NCI-H774 (cell line): ENCODE data around the gene RPS6KA2.

ENCODE experiments used
- DNase-seq: peaks from one replicate; lab custom pipeline; 2025; lab: John Stamatoyannopoulos, UW

RPS6KA2 gene

DNA sequence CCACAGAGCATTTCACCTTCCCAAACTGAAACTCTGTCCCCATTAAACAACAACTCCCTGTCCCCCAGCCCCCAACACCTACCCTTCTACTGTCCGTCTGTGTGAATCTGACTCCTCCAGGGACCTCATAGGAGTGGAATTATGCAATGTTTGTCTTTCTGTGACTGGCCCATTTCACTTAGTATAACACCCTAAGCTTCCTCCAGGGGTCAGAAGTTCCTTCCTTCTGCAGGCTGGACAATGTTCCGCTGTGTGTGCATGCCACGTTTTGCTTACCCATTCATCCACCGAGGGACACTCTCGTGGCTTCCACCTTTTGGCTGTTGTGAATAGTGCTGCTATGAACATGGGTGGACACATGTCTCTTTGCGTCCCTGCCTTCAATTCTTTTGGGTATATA lies 206.7 kb downstream of the RPS6KA2 start:
- DNase-seq, result no peak

GRCh38 chr6:166419717-166420116 lies 207.3 kb downstream of the RPS6KA2 start:
- no peak for DNase-seq

DNA sequence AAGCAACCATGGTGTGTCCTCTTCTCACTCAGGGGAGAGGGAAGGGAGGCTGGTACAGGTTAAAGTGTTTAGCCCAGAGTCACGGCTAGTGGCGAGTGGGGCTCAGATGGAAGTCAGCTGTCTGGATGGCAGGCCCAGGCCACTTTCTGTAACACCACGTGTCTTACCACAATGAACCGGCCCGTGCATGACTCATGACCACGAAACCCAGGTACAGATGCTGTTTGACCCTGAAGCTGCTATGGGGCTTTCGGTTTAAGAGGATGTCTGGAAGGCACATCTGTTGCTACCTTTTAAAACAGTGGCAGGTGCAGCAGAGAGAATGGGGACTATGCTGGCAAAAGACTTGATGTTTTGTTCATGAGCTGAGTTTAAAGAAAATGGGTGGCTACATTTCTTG lies 207.8 kb downstream of the RPS6KA2 start:
- no peak for DNase-seq

DNA sequence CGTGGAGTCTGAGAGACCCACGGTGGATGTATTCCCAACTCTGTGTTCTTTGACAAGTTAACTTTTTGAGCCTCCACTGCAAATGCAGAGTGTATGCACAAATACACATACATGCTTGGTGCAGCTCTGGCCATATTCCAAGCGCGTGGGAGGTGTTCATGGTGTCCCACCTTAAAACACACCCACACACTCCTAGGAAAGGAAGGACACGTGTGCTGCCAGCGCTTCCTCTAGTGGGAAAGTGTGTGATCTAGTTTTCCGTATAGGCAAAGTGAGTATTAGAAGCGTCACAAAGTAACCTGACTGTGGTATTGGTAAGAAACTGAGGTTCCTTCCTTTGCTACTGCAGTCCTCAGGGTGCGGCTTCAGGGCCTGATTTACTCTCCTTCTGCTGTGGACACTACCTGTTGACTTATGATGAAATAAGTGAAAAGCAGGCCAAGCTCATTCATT lies 208.3 kb downstream of the RPS6KA2 start:
- no peak for DNase-seq

DNA sequence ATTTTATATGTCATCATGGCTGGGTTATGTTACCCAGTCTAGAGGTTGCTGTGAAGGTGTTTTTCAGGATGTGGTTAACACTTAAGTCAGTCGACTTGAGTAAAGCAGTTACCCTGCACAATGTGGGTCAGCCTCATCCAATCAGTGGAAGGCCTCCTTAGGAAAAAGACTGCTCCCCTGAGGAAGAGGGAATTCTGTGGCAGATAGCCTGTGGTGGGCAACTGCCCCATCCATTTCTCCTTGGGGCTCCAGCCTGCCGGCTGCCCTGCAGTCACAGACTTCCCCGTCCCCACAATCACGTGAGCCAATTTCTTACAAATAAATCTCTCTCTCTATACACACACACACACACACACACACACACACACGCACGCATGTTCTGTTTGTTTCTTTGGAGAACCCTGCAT lies 209.8 kb downstream of the RPS6KA2 start:
- no peak for DNase-seq

DNA sequence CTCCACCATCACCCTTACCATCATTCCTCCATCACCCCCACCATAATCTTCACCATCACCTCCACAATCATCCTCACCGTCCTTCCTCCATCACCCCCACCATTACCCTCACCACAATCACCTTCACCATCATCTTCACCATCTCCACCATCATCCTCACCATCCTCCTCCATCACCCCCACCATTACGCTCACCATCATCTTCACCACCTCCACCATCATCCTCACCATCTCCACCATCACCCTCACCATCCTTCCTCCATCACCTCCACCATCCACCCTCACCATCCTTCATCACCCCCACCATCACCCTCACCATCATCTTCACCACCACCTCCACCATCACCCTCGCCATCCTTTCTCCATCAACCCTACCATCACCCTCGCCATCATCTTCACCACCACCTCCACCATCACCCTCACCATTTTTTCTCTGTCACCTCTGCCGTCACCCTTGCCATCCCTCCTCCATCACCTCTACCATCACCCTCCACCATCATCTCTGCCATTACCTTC lies 211.2 kb downstream of the RPS6KA2 start:
- DNase-seq, result no peak

DNA sequence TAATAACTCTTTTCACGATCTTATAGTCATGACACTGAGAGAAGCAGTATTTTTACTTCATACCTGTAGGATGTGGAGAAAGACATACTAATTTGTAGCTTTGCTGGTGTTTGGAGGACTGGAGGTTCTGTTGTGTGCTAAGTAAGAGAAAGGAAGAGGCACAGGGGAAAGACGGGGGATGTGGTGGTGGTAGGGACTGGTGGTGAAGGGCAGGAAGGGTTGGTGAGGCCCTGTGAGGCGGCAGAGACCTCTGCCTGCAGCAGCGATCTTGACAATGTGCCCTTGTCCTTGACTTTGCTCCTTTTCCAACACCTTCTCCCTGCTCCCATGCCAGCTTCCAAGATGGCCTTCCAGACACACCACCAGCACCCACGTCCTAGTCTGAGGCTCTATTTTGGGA lies 211.7 kb downstream of the RPS6KA2 start:
- no peak for DNase-seq

DNA sequence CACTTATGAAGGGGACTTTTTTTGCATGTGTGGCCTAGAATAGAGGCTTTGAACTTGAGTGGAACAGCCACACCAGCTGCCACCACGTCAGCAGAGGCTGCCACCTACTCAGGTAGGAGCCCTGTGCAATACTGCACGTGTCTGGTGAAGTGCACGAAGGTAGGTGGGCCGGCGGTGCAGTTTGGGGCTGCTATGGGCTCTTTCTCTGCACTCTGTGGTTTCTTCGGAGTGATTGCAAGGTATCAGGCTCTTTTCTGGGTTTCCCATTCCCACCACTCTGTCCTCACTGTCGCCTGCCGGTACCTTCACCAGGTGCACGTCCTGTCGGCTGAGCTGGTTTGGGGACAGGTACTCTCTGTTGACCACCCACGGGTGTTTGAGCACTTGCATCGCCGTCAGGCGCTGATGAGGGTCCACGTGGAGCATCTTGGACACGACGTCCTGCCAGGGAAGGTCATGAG lies 213.5 kb downstream of the RPS6KA2 start:
- DNase-seq, result no peak

DNA sequence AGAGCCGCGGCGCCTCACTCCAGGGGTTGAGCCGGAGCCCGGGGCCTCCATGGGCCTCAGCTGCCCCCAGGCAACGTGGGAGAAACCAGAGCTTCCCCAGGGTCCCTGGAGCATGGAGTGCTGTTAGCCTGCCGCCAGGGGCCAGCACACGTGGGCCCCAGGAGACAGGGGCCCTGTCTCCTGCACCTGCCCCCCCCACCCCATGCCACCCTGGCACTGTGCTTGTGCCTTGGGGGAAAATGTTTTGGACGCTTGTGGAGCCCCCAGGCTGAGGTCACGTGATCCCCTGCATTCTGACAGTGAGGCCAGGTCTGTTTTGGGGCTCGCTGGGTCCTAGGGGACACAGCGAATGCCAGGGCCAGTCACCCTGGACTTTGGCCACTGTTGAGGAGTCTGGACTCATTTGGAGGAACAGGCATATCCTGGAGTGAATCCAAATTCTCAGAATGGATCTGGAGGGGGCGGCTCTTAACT lies 214.1 kb downstream of the RPS6KA2 start:
- DNase-seq, result no peak

DNA sequence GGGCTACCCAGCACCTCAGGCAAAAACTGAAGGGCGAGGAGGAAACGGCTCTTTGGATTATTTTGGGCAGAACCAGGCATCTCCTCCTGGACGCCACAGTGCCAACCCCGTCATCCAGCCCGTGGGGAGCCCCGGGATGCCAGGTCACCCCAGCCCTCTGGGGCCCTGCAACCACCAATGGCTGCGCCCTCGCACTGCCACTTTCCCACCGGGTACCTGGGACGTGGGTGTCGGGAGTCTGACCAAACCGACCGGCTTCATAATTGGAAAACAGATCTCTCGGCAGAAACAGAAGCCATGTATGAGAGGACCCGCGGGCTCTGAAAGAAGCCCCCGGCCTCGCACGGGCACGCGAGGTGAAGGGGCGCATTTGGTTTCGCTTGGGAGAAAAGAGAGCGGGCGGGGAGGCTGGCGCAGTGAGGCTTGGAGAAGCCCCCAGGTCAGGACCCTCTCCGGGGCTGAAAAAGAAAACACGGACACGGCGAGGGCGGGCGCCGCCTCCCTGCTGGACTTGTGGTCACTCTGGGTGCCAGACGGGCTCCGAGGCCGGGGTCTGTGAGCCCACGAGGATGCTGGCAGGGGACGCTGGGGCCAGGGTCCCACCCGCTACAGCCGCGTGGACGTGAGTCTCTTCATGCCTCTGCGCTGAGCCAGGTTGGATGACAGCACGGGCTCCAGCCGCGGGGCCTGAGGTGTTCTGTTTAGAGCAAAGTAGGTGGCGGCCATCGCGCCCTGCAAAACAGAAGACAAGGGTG lies 214.7 kb downstream of the RPS6KA2 start:
- DNase-seq, result no peak

DNA sequence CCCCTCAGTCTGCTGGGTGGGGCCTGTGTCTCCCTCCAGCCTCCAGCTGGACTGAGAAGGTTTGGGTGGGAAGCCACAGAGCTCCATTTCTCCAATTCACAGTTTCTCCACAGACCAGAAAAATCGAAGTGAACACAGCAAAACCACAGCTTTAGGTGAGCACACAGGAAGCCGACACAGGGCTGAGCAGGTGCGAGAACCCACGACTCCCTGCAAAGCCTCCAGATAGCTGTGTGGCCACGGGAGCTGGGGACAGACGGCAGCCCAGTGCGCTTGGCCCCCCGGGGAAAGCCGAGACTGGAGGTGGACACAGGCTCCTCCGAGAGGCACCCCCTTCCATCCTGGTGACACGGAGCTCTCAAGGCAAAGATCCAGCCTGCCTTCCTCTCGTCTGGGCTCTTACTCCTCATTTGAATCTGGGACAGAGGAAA lies 215.3 kb downstream of the RPS6KA2 start:
- DNase-seq, result no peak

GRCh38 chr6:166411271-166411670 lies 215.8 kb downstream of the RPS6KA2 start:
- DNase-seq, result no peak

- no peak for DNase-seq
Measured at GRCh38 chr6:166410426-166410935, 216.6 kb downstream of the RPS6KA2 start.

DNA sequence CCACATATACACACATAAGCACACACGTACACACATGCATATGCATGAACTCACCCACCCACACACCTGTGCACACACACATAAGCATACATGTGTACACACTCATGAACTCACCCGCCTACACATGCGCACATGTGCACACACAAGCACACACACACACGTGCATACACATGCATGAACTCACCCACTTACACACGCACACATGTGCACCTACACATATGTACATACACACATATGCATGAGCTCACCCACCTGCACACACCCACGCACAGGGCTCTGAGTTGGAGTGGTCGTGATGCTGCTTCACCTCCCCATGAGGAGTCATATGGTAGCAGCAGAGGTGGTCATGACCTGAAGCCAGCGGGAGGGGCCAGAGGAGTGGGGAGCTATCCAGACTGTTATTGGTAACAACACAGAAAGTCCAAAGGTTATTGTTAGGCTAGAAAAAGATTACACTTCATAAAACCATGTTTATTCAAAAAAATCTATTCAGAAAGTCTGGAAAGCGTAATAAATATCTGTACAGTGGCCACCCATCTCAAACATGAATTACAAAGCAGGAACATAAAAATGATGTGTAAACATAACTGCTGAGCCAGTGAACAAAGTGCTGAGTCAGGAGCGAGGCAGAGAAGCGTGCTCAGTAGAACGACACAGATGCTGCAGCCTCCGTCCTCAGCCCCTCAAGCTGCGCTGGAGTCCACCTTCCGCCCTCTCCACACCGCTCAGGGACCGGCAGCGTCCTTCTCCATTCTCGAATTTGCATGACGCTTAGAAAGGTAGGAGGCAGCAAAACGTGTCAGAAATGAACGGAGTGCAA lies 217.9 kb downstream of the RPS6KA2 start:
- no peak for DNase-seq

DNA sequence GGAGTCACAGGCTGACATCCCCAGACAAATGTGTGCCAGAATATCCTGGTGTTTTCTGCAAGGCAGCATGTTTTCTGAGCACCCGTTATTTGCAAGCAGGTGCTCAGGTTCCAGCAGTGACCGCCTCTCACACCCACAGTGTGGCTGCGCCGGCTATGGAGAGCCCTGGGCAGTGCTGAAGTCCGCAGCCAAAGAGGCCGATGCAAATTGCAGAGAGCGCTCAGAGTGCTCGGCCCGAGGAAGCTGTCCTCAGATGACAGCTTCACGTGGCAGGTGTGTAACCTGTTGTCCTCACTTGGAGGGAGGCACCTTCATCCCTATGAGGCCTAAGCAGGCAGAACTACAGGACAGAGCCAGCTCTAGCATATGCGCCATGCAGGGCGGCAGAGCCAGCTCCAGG lies 220.9 kb downstream of the RPS6KA2 start:
- DNase-seq, result no peak

DNA sequence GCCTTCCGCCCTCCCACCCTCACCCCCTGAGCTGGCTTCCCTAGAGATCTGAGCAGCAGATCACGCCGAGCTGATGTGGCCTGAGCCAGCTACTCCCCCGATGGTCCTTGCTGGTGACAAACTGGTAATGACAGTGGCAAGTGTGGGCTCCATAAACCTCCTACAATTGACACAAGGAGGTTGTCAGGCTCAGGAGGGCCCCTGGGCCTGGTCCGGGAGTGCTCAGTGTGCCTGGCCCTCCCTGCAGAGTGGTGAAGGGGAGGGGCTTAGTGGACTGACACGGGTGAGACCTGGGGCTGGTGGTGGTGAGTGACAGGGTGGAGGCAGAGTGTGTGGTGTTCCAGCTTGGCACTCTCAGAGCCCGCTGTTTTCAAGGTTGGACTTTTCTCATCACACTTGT lies 221.7 kb downstream of the RPS6KA2 start:
- DNase-seq, result no peak

DNA sequence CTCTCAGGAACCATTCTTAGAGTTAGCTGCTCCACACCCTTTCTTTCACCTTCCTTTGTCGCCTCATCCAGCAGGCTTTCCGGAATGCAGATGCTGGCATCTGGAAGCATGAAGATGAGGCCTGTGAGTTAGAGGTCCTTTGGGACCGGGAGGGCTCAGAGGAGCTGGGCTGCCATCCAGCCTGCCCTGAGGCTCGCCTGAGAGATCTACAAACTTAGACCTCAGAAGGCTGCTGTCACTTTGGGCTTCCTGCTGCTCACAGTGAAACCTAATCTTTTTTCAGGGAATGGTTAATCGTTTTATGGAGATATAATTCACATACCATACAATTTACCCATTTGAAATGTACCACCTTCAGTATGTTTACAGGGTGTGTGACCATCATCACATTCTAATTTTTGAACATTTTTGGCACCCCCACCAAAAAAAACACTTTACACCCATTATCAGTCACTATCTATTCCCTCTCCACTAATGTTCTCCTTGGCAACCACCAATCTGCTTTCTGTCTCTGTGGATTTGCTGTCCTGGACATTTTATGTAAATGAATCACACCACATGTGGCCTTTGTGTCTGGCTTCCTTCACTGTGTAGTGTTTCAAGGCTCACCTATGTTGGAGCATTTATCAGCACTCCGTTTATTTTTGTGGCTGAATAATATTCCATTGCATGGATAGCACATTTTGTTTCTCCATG lies 224.3 kb downstream of the RPS6KA2 start:
- DNase-seq, result no peak

- peak; percentile 81 for DNase-seq
Measured at GRCh38 chr6:166400649-166401250, 226.3 kb downstream of the RPS6KA2 start.

DNA sequence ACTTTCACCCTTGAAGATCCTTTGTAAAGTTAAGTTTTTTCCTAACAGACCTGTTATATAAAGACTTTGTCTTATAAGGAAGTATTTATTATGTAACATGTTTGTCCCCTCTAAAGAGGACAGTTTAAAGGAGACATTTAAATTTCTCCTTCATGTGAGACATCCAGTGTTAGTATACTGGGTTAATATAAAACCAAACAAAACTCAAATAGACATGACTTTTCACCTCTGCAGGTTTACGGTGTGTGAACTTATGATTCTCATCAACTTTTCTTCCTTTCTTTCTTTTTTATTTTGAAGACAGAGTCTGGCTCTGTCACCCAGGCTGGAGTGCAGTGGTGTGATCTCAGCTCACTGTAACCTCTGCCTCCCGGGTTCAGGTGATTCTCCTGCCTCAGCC lies 226.9 kb downstream of the RPS6KA2 start:
- DNase-seq, result no peak

DNA sequence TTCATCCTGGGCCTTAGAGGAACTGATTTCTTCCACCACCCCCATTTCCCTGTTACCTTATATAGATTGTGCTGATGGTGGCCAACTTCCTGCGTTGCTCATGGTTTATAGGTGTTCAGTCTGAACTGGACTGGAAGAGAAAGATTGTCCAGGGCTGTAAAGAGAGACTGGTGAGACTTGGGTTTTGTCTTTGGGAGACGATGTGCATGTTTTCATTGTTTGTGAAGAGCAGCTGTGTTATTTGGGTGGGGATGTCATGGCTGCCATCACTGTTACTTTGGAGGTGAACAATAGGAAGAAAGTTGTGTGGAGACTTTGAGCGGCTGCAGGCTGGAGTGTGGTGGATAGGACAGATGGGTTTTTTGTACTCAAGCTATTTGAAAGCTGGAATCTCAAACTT lies 228.7 kb downstream of the RPS6KA2 start:
- DNase-seq, result no peak

DNA sequence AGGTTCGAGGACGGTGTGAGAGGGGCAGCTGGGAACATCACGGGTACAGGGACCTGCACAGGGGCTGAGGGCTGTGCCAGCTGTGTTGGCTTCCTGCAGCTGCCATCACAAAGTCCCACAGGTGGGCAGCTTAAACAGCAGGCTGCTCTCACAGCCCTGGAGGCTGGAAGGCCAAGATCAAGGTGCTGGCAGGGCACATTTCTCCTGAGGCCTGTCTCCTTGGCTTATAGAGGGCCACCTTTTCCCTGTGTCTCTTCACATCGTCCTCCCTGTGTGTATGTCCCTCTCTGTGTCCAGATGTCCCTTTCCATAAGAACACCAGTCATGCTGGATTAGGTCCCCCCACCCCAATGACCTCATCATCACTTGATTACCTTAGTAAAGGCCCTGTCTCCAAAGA lies 229.2 kb downstream of the RPS6KA2 start:
- no peak for DNase-seq

DNA sequence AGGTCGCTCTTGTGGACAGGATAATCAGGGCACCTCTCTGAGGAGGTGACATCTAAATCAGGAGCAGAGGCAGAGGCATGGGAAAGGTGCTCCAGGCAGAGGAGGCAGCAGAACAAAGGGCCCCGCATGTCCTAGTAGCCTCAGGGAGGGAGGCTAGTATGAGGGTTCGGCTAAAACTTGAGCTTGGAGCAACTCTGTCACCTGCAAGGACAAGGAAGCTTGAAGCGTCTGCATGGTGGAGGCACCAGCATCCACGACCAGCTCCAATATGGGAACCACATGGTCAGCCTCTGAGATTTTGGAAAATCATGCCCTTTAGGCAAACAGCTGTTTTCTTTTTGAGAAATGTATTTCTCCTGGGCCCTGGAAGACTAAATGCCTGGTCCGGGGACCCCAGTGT lies 231.3 kb downstream of the RPS6KA2 start:
- no peak for DNase-seq
